Inflammatory macrophage (primary cell): ENCODE data around the gene SLC25A38.

Experiments used
- DNase-seq, 2 donors: peaks; one replicate each; pipeline ENCODE4 v3.0.0-alpha.2; 2020 to 2022

SLC25A38 gene

GRCh38 chr3:39435006-39435748 lies 52.0 kb downstream of the SLC25A38 start:
- DNase-seq = no peak

GRCh38 chr3:39438880-39439279 lies 55.7 kb downstream of the SLC25A38 start:
- DNase-seq = no peak

- DNase-seq = no peak
These were observed 57.1 kb downstream of the SLC25A38 start for GRCh38 chr3:39440316-39440715.

GRCh38 chr3:39443530-39443929 lies 60.4 kb downstream of the SLC25A38 start:
- no peak for DNase-seq

GRCh38 chr3:39445927-39446326 lies 62.8 kb downstream of the SLC25A38 start:
- peak in 1 of 2 donors; percentile 8 for DNase-seq

GRCh38 chr3:39446444-39446843 lies 63.3 kb downstream of the SLC25A38 start:
- DNase-seq = no peak
